ENCODE results near the gene ACBD3.

The ACBD3 gene

GRCh38 chr1:226100436-226101391 lies 85.8 kb downstream of the ACBD3 start:
- peak overlapping the region; percentile 64 for H3K4me3 ChIP-seq (ENCODE audit: low read depth, low read length)
- no peak for DNase-seq (ENCODE audit: low read depth)
- peak; percentile 3 for TF ChIP-seq CTCF (IDR thresholded peaks at IDR 0.05; ENCODE audit: low read depth, low read length, missing control alignments)

- no peak for DNase-seq (ENCODE audit: low read depth)
- TF ChIP-seq CTCF (IDR thresholded peaks at IDR 0.05; ENCODE audit: low read depth, low read length, missing control alignments), result no peak
These were observed 87.4 kb downstream of the ACBD3 start for GRCh38 chr1:226098870-226099835.

GRCh38 chr1:226097866-226098625 lies 88.5 kb downstream of the ACBD3 start:
- TF ChIP-seq CTCF (IDR thresholded peaks at IDR 0.05; ENCODE audit: low read depth, low read length, missing control alignments), result no peak
- no peak for DNase-seq (ENCODE audit: low read depth)
- H3K4me3 ChIP-seq (ENCODE audit: low read depth, low read length), result no peak overlapping the region

More at GRCh38 chr1:226098870-226099835, 87.4 kb downstream of the ACBD3 start:
- H3K4me3 ChIP-seq (ENCODE audit: low read depth, low read length), result no peak overlapping the region

GRCh38 chr1:226095286-226095685 lies 91.3 kb downstream of the ACBD3 start:
- DNase-seq (ENCODE audit: low read depth), result no peak
- H3K4me3 ChIP-seq (ENCODE audit: low read depth, low read length), result no peak overlapping the region
- no peak for TF ChIP-seq CTCF (IDR thresholded peaks at IDR 0.05; ENCODE audit: low read depth, low read length, missing control alignments)
